Measurements from ENCODE around the gene PLPPR3. TPM values are rescaled to one million over a fixed set of nuclear protein-coding genes. Genes with fewer than 3 reads are reported as not detected.

PLPPR3 gene
- total and polyA plus RNA-seq, 2 donors (not counting 1 experiment from before 2014, with no cell fraction given): 0.19 to 2.5 TPM

- no peak overlapping the region for H3K27ac ChIP-seq (ENCODE audit: insufficient read depth, low read length)
- H3K27me3 ChIP-seq (ENCODE audit: control insufficient read depth, insufficient read depth, low read length): no peaks in the 10 kb centered on the region
- no peaks in the 10 kb centered on the region for H4K20me1 ChIP-seq (ENCODE audit: control insufficient read depth, extremely low read depth, insufficient read depth, low read length)
- H3K4me3 ChIP-seq (replicated peaks in 1 of 4; ENCODE audit: control extremely low read depth in 1 of 4, insufficient read depth in 1 of 4, low read depth in 3 of 4, low read length in 4 of 4): no peak overlapping the region
- no peaks in the 10 kb centered on the region for H3K9me3 ChIP-seq (ENCODE audit: control insufficient read depth, insufficient read depth, low read depth, low read length)
- peaks cover 60% of the 10 kb centered on the region for H3K79me2 ChIP-seq (ENCODE audit: control insufficient read depth, insufficient read depth, low read length)
- no peak overlapping the region for H3K4me2 ChIP-seq (ENCODE audit: extremely low read depth, insufficient read depth, low read length)
- H2AFZ ChIP-seq (ENCODE audit: low read length): no peak overlapping the region
- no peak overlapping the region for H3K9ac ChIP-seq (ENCODE audit: insufficient read depth, low read length)
- no peak for DNase-seq (ENCODE audit: low read depth in 2 of 2)
- H3K4me1 ChIP-seq (ENCODE audit: control insufficient read depth, extremely low read depth, insufficient read depth, low read length): no peaks in the 10 kb centered on the region
- H3K36me3 ChIP-seq (ENCODE audit: control insufficient read depth, insufficient read depth, low read length): peaks cover 62% of the 10 kb centered on the region
- no peak for TF ChIP-seq EZH2 (IDR thresholded peaks at IDR 0.05; ENCODE audit: low read length, missing control alignments)
- TF ChIP-seq CTCF (conservative IDR thresholded peaks at IDR 0.05 in 1 of 2, IDR thresholded peaks at IDR 0.05 in 1 of 2; ENCODE audit: low read depth in 1 of 2, low read length in 2 of 2): no peak
Observed at GRCh38 chr19:808423-808775, 13.4 kb downstream of the PLPPR3 start.

GRCh38 chr19:807627-808422 lies 13.9 kb downstream of the PLPPR3 start:
- no peak for DNase-seq (ENCODE audit: low read depth in 2 of 2)
- no peaks in the 10 kb centered on the region for H4K20me1 ChIP-seq (ENCODE audit: control insufficient read depth, extremely low read depth, insufficient read depth, low read length)
- no peak for TF ChIP-seq CTCF (conservative IDR thresholded peaks at IDR 0.05 in 1 of 2, IDR thresholded peaks at IDR 0.05 in 1 of 2; ENCODE audit: low read depth in 1 of 2, low read length in 2 of 2)
- no peak for TF ChIP-seq EZH2 (IDR thresholded peaks at IDR 0.05; ENCODE audit: low read length, missing control alignments)
- H3K79me2 ChIP-seq (ENCODE audit: control insufficient read depth, insufficient read depth, low read length): peaks cover 66% of the 10 kb centered on the region
- peaks cover 4% of the 10 kb centered on the region for H3K4me1 ChIP-seq (ENCODE audit: control insufficient read depth, extremely low read depth, insufficient read depth, low read length)
- H3K9ac ChIP-seq (ENCODE audit: insufficient read depth, low read length): no peak overlapping the region
- H3K27me3 ChIP-seq (ENCODE audit: control insufficient read depth, insufficient read depth, low read length): no peaks in the 10 kb centered on the region
- peaks cover 63% of the 10 kb centered on the region for H3K36me3 ChIP-seq (ENCODE audit: control insufficient read depth, insufficient read depth, low read length)
- H3K4me3 ChIP-seq (replicated peaks in 1 of 4; ENCODE audit: control extremely low read depth in 1 of 4, insufficient read depth in 1 of 4, low read depth in 3 of 4, low read length in 4 of 4): no peak overlapping the region
- no peak overlapping the region for H2AFZ ChIP-seq (ENCODE audit: low read length)
- H3K9me3 ChIP-seq (ENCODE audit: control insufficient read depth, insufficient read depth, low read depth, low read length): no peaks in the 10 kb centered on the region
- H3K4me2 ChIP-seq (ENCODE audit: extremely low read depth, insufficient read depth, low read length): no peak overlapping the region
- no peak overlapping the region for H3K27ac ChIP-seq (ENCODE audit: insufficient read depth, low read length)

- H3K9ac ChIP-seq (ENCODE audit: insufficient read depth, low read length): no peak overlapping the region
- no peak overlapping the region for H3K4me2 ChIP-seq (ENCODE audit: extremely low read depth, insufficient read depth, low read length)
- H3K9me3 ChIP-seq (ENCODE audit: control insufficient read depth, insufficient read depth, low read depth, low read length): no peaks in the 10 kb centered on the region
- H3K27ac ChIP-seq (ENCODE audit: insufficient read depth, low read length): no peak overlapping the region
- no peaks in the 10 kb centered on the region for H3K27me3 ChIP-seq (ENCODE audit: control insufficient read depth, insufficient read depth, low read length)
- no peak overlapping the region for H2AFZ ChIP-seq (ENCODE audit: low read length)
- H3K4me3 ChIP-seq (replicated peaks in 1 of 4; ENCODE audit: control extremely low read depth in 1 of 4, insufficient read depth in 1 of 4, low read depth in 3 of 4, low read length in 4 of 4): no peak overlapping the region
- H4K20me1 ChIP-seq (ENCODE audit: control insufficient read depth, extremely low read depth, insufficient read depth, low read length): peaks cover under 1% of the 10 kb centered on the region
- no peak for TF ChIP-seq EZH2 (IDR thresholded peaks at IDR 0.05; ENCODE audit: low read length, missing control alignments)
- no peak for TF ChIP-seq CTCF (conservative IDR thresholded peaks at IDR 0.05 in 1 of 2, IDR thresholded peaks at IDR 0.05 in 1 of 2; ENCODE audit: low read depth in 1 of 2, low read length in 2 of 2)
- DNase-seq (ENCODE audit: low read depth in 2 of 2): no peak
- H3K4me1 ChIP-seq (ENCODE audit: control insufficient read depth, extremely low read depth, insufficient read depth, low read length): peaks cover 5% of the 10 kb centered on the region
- peaks cover 75% of the 10 kb centered on the region for H3K79me2 ChIP-seq (ENCODE audit: control insufficient read depth, insufficient read depth, low read length)
- peaks cover 59% of the 10 kb centered on the region for H3K36me3 ChIP-seq (ENCODE audit: control insufficient read depth, insufficient read depth, low read length)
Observed at GRCh38 chr19:806815-807421, 14.8 kb downstream of the PLPPR3 start.
